GM04504 (cell line): ENCODE results near the gene MARK2.
A peak's percentile ranks its signal among the peaks of the same experiment; 100 is the strongest.
"Not testable (repeated sequence)": the region's sequence is repeated elsewhere in the genome, so short reads cannot be mapped to it uniquely, and the experiment has no call there.

ENCODE experiments used
- DNase-seq: peaks from one replicate; pipeline ENCODE4 v3.0.0-alpha.2; 2012; ENCODE audit warnings: low read depth

Gene MARK2

GRCh38 chr11:63854696-63855095 lies 15.8 kb downstream of the MARK2 start:
- no peak for DNase-seq

DNA sequence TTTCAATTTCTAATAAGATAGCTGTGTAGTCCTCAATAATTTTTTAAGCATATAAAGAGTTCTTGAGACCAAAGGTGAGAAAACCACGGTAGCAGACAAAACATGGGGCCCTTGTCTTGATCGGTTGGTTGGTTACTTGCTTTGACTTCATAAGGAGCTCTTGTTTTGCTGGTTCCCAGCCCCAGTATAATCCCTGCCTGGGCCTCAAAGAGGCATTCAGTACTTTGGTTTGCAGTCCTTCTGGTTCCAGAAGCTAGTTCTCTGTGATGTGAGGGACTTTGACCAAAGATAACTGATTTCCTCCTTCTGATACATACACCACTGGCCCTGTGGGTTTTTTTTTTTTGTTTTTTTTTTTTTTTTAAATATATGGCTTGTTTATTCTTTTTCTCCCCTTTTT lies 17.1 kb downstream of the MARK2 start:
- no peak for DNase-seq

GRCh38 chr11:63858628-63859550 lies 20.0 kb downstream of the MARK2 start:
- DNase-seq, result no peak

GRCh38 chr11:63862923-63863322 lies 24.0 kb downstream of the MARK2 start:
- DNase-seq, result no peak

GRCh38 chr11:63863620-63864019 lies 24.7 kb downstream of the MARK2 start:
- not testable (repeated sequence) for DNase-seq

DNA sequence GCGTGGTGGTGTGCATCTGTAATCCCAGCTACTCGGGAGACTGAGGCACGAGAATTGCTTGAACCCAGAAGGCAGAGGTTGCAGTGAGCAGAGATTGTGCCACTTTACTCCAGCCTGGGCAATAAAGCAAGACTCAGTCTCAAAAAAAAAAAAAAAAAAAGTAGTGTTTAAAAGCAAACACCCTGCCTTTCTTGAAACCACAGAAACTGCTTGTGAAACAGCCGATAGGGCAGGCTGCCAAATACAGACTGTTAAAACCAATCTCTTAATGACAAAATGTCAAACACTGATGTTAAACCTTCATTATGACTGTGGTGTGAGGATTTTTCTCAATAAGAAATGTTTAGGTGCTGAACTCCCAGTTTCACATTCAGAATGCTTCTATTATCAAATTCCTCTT lies 27.3 kb downstream of the MARK2 start:
- DNase-seq, result no peak

- no peak for DNase-seq
Observed at GRCh38 chr11:63867511-63867910, 28.6 kb downstream of the MARK2 start.

DNA sequence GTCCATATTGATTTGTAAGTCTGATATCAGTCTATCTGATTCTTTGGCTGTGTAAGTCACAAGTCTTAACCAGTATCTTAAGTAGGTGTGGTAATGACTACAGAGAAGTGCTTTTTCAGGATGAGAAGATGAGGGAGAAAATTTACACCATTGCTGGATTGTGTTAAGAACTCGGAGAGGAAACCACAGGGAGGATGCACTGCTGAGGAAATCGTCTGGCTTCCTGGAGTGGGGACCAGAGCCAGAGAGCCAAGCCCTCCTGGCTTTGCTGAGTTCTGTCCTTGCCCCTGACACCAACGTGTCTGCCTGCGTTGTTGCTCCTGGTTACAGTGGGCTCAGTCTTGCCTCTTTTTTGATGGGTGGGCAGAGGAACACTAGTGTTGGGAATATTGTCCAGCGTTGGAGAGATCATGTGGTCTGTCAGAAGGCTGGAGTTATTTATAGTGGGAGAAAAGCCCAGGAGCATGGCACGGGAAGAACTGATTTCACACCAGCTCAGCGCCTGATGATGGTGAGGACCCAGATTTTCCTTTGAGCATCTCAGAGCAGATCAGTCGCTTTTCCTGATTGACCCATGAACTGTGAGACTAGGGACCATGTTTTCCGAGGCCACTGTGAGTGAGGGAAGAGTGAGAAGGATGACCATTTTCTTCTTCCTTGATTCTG lies 29.6 kb downstream of the MARK2 start:
- DNase-seq, result no peak

GRCh38 chr11:63869171-63869591 lies 30.3 kb downstream of the MARK2 start:
- no peak for DNase-seq

DNA sequence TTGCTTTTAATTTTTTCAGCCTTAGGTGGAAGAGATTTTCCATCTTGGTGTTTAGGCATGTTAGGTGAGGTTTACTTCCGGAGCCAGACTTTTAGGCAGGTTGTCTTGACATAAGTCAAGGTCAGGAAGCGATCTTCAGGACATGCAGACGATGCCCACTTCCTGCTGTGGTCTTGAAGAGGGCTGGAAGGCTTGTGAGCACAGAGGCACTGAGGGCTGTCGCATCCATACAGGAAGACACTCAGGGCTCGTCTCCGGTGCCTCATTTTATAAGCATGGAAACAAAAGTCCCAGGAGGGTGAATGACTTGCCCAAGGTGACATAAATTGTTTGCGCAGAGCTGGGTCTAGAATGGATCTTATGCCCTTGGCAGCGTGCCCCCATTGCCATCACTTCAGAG lies 30.8 kb downstream of the MARK2 start:
- no peak for DNase-seq

DNA sequence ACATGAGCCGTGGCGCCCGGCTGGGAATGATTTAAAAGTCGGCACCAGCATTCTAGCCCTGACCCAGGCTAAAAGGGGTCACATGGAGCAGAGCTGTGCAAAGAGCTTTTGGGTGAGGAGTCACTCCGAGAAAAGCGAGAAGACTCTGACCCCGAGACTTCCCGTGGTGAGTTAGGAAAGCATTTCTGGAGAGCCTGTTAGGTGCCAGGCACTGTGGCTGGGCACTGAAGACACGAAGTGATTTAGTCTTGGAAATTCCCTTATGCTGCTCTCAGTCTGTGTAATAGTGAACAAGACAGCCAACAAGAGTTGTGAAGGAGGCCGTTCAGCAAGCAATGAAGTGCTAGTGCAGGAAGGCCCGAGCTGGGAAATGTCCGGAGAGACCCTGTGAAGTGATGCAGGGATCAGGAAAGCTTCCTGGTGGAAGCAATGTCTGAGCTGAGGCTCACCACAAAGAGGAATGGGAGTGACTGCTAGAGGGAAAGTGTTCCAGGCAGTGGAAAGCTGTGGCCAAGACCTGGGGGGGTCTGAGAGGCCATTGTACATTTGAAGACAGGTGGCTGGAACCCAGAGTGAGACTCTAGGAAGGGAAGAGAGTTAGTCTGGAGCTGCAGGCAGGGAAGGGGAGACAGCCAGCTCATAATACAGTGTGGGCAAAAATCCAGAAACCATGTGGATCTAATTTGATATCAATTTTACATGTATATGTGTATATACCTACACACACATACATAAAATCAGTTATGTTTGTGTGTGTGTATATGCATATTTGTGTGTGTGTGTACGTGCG lies 31.6 kb downstream of the MARK2 start:
- DNase-seq, result no peak

DNA sequence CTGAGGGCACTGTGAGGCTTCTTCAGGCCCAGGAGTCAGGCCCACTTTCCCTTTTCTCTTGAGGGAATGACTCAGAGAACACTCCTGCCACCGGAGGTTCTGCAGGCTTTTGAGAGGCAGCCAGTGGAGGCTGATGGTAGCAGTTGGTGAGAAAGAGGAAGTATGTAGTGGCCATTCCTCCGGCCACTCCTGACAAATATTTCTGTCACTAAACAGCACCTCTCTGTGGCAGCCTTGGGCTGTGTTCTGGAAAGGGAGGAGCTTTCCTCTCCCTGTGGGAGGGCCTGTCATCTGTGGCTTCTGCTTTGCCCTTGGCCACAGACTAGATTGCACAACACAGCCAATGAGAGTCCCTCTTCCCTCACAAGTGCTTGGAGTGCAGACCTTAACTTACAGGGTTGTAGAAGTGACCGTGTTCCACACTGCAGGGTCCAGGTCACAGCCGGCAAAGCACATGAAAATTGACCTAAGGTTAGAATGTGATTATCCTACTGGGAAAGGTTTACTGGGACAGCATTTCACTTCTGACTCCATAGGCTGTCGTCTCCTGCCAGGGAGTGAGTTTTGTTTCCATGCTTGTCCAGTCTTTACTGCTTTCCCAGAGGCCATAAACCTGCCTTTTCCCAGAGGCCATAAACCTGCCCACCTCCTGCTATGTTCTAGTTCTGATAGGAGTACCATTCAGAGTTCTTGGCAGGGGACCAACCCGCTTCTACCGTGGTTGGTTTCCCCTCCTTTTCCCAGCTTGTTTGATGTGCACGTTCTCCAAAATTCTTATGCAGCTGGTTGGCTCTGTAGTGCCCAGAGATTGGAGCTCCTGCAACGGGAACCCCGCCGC lies 33.3 kb downstream of the MARK2 start:
- peak; percentile 95 for DNase-seq

GRCh38 chr11:63872800-63873197 lies 33.9 kb downstream of the MARK2 start:
- no peak for DNase-seq

DNA sequence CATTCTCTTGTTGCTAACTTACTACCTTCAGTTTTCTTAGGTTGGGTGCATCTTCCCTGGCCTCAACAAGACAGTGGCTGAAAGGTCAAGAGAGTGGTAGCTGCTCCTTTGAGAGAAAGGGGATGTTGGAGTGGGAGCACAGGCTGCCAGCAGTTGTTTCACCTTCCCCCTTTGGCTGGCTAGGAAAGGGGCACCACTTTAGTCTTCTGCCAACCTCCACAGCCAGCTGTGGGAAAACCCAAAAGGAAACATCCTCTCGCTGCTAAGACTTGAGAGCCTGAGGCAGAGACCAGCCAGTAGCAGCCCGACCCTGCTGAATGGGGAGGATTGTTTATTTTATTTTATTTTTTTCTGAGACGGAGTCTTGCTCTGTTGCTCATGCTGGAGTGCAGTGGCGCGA lies 34.4 kb downstream of the MARK2 start:
- no peak for DNase-seq

DNA sequence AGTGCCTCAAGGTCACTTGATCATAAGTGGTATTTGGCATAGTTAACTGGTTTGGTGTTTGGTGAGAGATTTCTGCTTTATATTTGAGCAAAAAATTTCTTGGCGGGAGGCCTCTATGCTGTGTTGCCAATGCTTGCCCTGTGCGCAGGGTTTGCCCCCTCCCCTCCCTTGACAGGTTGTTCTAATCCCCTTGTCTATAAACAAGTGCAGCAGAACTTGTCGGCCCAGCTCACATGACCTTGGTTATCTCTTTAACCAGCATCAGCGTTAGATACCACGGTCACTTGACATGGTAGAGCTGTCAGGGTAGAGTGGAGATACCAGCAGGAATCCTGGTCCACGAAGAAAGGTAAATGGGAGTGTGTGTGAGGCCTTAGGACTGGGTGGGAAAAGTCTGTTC lies 35.6 kb downstream of the MARK2 start:
- no peak for DNase-seq

DNA sequence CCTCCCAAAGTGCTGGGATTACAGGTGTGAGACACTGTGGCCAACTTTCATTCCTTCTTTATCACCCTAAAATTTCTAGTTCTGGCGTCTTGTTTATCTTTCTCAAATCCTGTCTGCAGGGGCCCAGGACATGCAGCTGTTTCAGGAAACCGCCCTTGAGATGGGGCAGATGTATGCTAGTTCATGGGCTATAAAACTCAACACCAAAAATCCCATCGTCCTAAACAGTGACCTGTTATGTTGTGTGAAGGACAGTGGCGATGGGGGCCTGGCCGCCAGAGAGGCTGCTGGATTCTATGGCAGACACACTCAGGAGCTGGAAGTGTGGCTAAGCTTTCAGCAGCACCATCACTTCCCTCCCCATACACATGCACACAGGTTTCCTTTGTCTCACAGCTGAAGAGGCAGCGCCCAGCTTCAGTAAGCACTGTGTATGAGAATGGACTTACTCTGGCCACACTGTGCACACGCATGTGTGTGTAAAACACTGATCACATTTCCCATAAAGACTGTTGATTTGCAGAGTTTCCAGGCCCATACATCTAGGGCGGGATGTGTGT lies 36.7 kb downstream of the MARK2 start:
- no peak for DNase-seq

GRCh38 chr11:63876616-63877015 lies 37.7 kb downstream of the MARK2 start:
- no peak for DNase-seq

DNA sequence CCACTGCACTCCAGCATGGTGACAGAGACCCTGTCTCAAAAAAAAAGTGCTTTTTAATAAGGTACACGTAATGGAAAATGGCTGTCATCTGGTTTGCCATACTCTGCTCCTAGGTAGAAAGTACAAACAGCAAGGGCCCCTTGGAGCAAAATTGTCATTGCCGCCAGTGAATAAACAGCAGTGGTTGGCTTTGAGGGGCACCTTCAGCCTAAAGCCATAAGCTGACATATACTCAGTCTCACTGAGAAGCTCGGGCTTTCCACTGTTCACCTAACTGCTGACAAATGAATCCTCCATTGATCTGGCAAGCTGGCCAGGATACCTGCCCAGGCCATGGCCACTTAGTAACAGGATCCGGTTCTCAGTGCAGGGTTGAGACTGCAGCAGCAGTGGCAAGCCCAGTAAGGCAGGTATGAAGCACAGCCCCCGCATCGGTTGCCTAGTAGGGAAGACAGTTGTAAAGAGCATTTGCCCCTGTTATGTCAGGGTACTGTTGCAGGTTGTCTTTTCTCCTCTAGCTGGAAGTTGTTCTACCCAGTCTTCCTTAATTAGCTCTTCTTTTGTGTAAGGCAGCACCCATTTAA lies 38.8 kb downstream of the MARK2 start:
- DNase-seq, result no peak

DNA sequence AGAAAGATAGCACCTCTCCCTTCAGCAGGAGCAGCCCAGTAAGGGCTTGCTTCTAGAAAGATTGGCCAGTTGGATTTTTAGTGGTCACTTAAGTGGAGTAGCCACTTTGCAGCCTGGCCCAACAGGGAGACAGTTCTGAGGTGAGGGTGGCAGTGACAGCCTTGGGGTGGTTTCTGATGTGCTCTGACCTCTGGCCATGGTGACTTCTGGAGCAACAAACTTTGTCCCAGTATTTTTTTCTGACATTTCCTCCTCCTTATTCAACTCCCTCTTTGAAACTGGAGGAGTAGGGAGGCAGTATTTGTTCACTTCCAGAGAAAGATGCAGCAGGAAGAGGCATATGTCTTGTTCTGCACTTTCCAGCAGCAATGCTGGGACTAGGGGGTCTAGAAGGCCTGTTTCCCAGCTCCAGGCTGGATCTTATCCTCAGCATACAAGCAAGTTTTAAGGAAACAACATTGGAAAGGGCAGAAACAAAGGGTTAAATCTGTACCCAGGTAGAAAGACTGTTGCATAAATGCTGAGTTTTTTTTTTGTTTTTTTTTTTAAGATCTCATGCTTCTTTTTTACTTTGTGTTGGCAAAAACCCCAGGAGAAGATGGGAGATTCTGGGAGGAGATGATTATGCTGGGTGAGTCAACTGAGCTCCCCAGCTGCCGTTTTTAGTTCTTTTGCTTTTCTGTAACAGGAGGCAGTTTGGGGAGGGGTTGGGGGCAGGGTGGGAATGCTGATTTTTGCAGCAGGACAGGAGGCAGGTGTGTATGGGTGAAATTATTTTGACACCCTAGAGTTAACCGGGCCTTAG lies 40.9 kb downstream of the MARK2 start:
- DNase-seq, result peak; percentile 58

GRCh38 chr11:63880403-63880790 lies 41.5 kb downstream of the MARK2 start:
- no peak for DNase-seq
